ENCODE results near the gene UST.
"Not testable (repeated sequence)": the region's sequence is repeated elsewhere in the genome, so short reads cannot be mapped to it uniquely, and the experiment has no call there.

DNA sequence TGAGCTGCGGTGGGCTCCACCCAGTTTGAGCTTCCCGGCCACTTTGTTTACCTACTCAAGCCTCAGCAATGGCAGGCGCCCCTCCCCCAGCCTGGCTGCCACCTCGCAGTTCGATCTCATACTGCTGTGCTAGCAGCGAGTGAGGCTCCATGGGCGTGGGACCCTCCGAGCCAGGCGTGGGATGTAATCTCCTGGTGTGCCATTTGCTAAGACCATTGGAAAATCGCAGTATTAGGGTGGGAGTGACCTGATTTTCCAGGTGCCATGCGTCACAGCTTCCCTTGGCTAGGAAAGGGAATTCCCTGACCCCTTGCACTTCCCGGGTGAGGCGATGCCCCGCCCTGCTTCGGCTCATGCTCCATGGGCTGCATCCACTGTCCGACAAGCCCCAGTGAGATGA, 117.3 kb downstream of the UST start:
- TF ChIP-seq, protein P1, sequence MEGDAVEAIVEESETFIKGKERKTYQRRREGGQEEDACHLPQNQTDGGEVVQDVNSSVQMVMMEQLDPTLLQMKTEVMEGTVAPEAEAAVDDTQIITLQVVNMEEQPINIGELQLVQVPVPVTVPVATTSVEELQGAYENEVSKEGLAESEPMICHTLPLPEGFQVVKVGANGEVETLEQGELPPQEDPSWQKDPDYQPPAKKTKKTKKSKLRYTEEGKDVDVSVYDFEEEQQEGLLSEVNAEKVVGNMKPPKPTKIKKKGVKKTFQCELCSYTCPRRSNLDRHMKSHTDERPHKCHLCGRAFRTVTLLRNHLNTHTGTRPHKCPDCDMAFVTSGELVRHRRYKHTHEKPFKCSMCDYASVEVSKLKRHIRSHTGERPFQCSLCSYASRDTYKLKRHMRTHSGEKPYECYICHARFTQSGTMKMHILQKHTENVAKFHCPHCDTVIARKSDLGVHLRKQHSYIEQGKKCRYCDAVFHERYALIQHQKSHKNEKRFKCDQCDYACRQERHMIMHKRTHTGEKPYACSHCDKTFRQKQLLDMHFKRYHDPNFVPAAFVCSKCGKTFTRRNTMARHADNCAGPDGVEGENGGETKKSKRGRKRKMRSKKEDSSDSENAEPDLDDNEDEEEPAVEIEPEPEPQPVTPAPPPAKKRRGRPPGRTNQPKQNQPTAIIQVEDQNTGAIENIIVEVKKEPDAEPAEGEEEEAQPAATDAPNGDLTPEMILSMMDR (IDR thresholded peaks at IDR 0.05) = not testable (repeated sequence)
- not testable (repeated sequence) for TF ChIP-seq POLR2A (IDR thresholded peaks at IDR 0.05)
